Suprapubic skin (tissue), 4 donors: ENCODE data around the gene CACNA1D. TPM values are rescaled to one million over a fixed set of nuclear protein-coding genes. Genes with fewer than 3 reads are reported as not detected.

ENCODE experiments used
- DNase-seq, 2 donors: peaks; one replicate each; pipeline ENCODE4 v3.0.0-alpha.2; 2019; ENCODE audit warnings: low spot score in 2 of 2
- H3K27ac ChIP-seq: fragments of 200-600 bp; sonication (generic); one replicate; pipeline ENCODE4 v1.5.1; 2019
- H3K27me3 ChIP-seq: fragments of 200-600 bp; sonication (generic); one replicate; pipeline ENCODE4 v1.5.1; 2019
- H3K36me3 ChIP-seq: fragments of 200-600 bp; sonication (generic); one replicate; pipeline ENCODE4 v1.5.1; 2019
- H3K4me1 ChIP-seq: fragments of 200-600 bp; sonication (generic); one replicate; pipeline ENCODE4 v1.5.1; 2019
- H3K4me3 ChIP-seq: fragments of 200-600 bp; sonication (generic); one replicate; pipeline ENCODE4 v1.5.1; 2019; ENCODE audit warnings: mild to moderate bottlenecking
- H3K9me3 ChIP-seq: fragments of 200-600 bp; sonication (generic); one replicate; pipeline ENCODE4 v1.5.1; 2019
- CTCF ChIP-seq, 2 donors: fragments of 200-600 bp in 1 of 2; fragments of 450-650 bp in 1 of 2; sonication (generic) in 1 of 2; IDR thresholded peaks; one replicate each; pipeline ENCODE4 v1.5.1; 2016 to 2019; ENCODE audit warnings: antibody characterized with exemption in 2 of 2, mild to moderate bottlenecking in 1 of 2, moderate library complexity in 1 of 2
- EP300 ChIP-seq: sonication (generic); formaldehyde crosslinking; IDR thresholded peaks from one replicate; pipeline ENCODE4 v1.6.1; 2017; ENCODE audit warnings: antibody characterized with exemption
- POLR2A ChIP-seq, 2 donors: fragments of 450-650 bp; IDR thresholded peaks; one replicate each; pipeline ENCODE4 v1.6.1; 2017; ENCODE audit warnings: antibody characterized with exemption in 2 of 2, mild to moderate bottlenecking in 2 of 2, moderate library complexity in 2 of 2
- POLR2AphosphoS5 ChIP-seq, 3 donors: sonication (generic); formaldehyde crosslinking; IDR thresholded peaks; one replicate each; pipeline ENCODE4 v1.6.1; 2017; ENCODE audit warnings: antibody characterized with exemption in 3 of 3
- WGBS: methylation state at CpG from one replicate; pipeline ENCODE4 v1.1.5; 2018; 5-methylcytosine and 5-hydroxymethylcytosine counted together
- total RNA-seq, 4 donors: library from RNA; depleted of rRNA; stranded (reverse); fragments of >200 nt; gene quantifications; one replicate each; pipeline ENCODE4 v1.1.0, GENCODE V29; 2016

CACNA1D gene
- total RNA-seq, 4 donors from 2014 or later: 1.9 to 28.2 (median 6.3) TPM

- no peaks in the 10 kb centered on the region for H3K36me3 ChIP-seq
- WGBS: 84% methylated on average over 2 of the region's 2 CpGs
- no peaks in the 10 kb centered on the region for H3K27me3 ChIP-seq
- H3K4me3 ChIP-seq: no peak overlapping the region
- no peaks in the 10 kb centered on the region for H3K4me1 ChIP-seq
- H3K9me3 ChIP-seq: no peaks in the 10 kb centered on the region
- no peak for DNase-seq
- TF ChIP-seq POLR2A (IDR thresholded peaks at IDR 0.05) (no peak), CTCF (IDR thresholded peaks at IDR 0.05) (no peak), EP300 (no peak), POLR2AphosphoS5 (IDR thresholded peaks at IDR 0.05) (no peak)
- no peak overlapping the region for H3K27ac ChIP-seq
These were observed 199.0 kb downstream of the CACNA1D start for GRCh38 chr3:53693451-53693850.

GRCh38 chr3:53694046-53694445 is 199.6 kb downstream of the CACNA1D start:
- no peak overlapping the region for H3K27ac ChIP-seq
- H3K4me3 ChIP-seq: no peak overlapping the region
- no peak for TF ChIP-seq POLR2A (IDR thresholded peaks at IDR 0.05)
- no peaks in the 10 kb centered on the region for H3K36me3 ChIP-seq
- H3K27me3 ChIP-seq: no peaks in the 10 kb centered on the region
- no peak for DNase-seq
- H3K4me1 ChIP-seq: no peaks in the 10 kb centered on the region
- no peaks in the 10 kb centered on the region for H3K9me3 ChIP-seq
- WGBS: 78% methylated on average over 4 of the region's 4 CpGs

GRCh38 chr3:53694666-53695323 is 200.4 kb downstream of the CACNA1D start:
- TF ChIP-seq CTCF (IDR thresholded peaks at IDR 0.05): no peak
- no peak for TF ChIP-seq POLR2A (IDR thresholded peaks at IDR 0.05)
- no peaks in the 10 kb centered on the region for H3K36me3 ChIP-seq
- H3K9me3 ChIP-seq: no peaks in the 10 kb centered on the region
- 77% methylated on average over 15 of the region's 15 CpGs for WGBS
- no peak for DNase-seq
- no peak overlapping the region for H3K27ac ChIP-seq
- no peaks in the 10 kb centered on the region for H3K27me3 ChIP-seq
- H3K4me3 ChIP-seq: no peak overlapping the region
- H3K4me1 ChIP-seq: no peaks in the 10 kb centered on the region

GRCh38 chr3:53695324-53695690 is 200.9 kb downstream of the CACNA1D start:
- TF ChIP-seq POLR2AphosphoS5 (IDR thresholded peaks at IDR 0.05): no peak
- no peak for TF ChIP-seq POLR2A (IDR thresholded peaks at IDR 0.05)
- no peak for DNase-seq
- no peaks in the 10 kb centered on the region for H3K4me1 ChIP-seq
- H3K27ac ChIP-seq: no peak overlapping the region
- H3K27me3 ChIP-seq: no peaks in the 10 kb centered on the region
- no peak overlapping the region for H3K4me3 ChIP-seq
- no peaks in the 10 kb centered on the region for H3K36me3 ChIP-seq
- WGBS: 82% methylated on average over 7 of the region's 7 CpGs
- no peaks in the 10 kb centered on the region for H3K9me3 ChIP-seq

- 78% methylated on average over 4 of the region's 4 CpGs for WGBS
- no peak for DNase-seq
- H3K27ac ChIP-seq: no peak overlapping the region
- TF ChIP-seq EP300: no peak
- no peak for TF ChIP-seq POLR2AphosphoS5 (IDR thresholded peaks at IDR 0.05)
- TF ChIP-seq POLR2A (IDR thresholded peaks at IDR 0.05): no peak
- TF ChIP-seq CTCF (IDR thresholded peaks at IDR 0.05): no peak
- H3K27me3 ChIP-seq: no peaks in the 10 kb centered on the region
- H3K4me1 ChIP-seq: no peaks in the 10 kb centered on the region
- no peak overlapping the region for H3K4me3 ChIP-seq
- no peaks in the 10 kb centered on the region for H3K36me3 ChIP-seq
- H3K9me3 ChIP-seq: no peaks in the 10 kb centered on the region
These were observed 202.2 kb downstream of the CACNA1D start for GRCh38 chr3:53696401-53697172.

- H3K4me3 ChIP-seq: no peak overlapping the region
- no peaks in the 10 kb centered on the region for H3K4me1 ChIP-seq
- no peaks in the 10 kb centered on the region for H3K9me3 ChIP-seq
- 78% methylated on average over 2 of the region's 4 CpGs for WGBS
- H3K36me3 ChIP-seq: no peaks in the 10 kb centered on the region
- H3K27ac ChIP-seq: no peak overlapping the region
- no peak for DNase-seq
- no peaks in the 10 kb centered on the region for H3K27me3 ChIP-seq
- TF ChIP-seq EP300 (no peak), CTCF (IDR thresholded peaks at IDR 0.05) (no peak), POLR2A (IDR thresholded peaks at IDR 0.05) (no peak), POLR2AphosphoS5 (IDR thresholded peaks at IDR 0.05) (no peak)
These were observed 206.0 kb downstream of the CACNA1D start for GRCh38 chr3:53700441-53700840.
